BLaER1 treated with 17β-estradiol and CSF1 and Interleukin-3, amounts not matched to agents 10 nM and 100 nM (cell line): ENCODE measurements around the gene CASKIN1.
"Not testable (repeated sequence)": the region's sequence is repeated elsewhere in the genome, so short reads cannot be mapped to it uniquely, and the experiment has no call there.

Experiments used
- H3K27ac ChIP-seq, 11 experiments: shearing (Covaris generic); formaldehyde crosslinking; 2 replicates each; pipeline ENCODE4 v1.8.1; 2022
- H3K27me3 ChIP-seq, 11 experiments: shearing (Covaris generic); formaldehyde crosslinking; 2 replicates each; pipeline ENCODE4 v1.8.1; 2022
- H3K36me3 ChIP-seq, 11 experiments: shearing (Covaris generic); formaldehyde crosslinking; 2 replicates each; pipeline ENCODE4 v1.8.1; 2022
- H3K4me1 ChIP-seq, 10 experiments: shearing (Covaris generic); formaldehyde crosslinking; 2 replicates each; pipeline ENCODE4 v1.8.1; 2022
- H3K4me2 ChIP-seq, 11 experiments: shearing (Covaris generic); formaldehyde crosslinking; 2 replicates each; pipeline ENCODE4 v1.8.1; 2022
- H3K4me3 ChIP-seq, 10 experiments: shearing (Covaris generic); formaldehyde crosslinking; 2 replicates each; pipeline ENCODE4 v1.8.1; 2022
- H3K9ac ChIP-seq, 11 experiments: shearing (Covaris generic); formaldehyde crosslinking; 2 replicates each; pipeline ENCODE4 v1.8.1; 2022
- H3K9me3 ChIP-seq, 11 experiments: shearing (Covaris generic); formaldehyde crosslinking; replicated peaks in 1 of 11; 2 replicates each; pipeline ENCODE4 v1.8.1; 2022
- H4K20me1 ChIP-seq, 11 experiments: shearing (Covaris generic); formaldehyde crosslinking; 2 replicates each; pipeline ENCODE4 v1.8.1; 2022
- Cebpa-rat ChIP-seq, 11 experiments: shearing (Covaris generic); IDR thresholded peaks; 2 replicates each; pipeline ENCODE4 v1.8.1; 2022

CASKIN1 gene

DNA sequence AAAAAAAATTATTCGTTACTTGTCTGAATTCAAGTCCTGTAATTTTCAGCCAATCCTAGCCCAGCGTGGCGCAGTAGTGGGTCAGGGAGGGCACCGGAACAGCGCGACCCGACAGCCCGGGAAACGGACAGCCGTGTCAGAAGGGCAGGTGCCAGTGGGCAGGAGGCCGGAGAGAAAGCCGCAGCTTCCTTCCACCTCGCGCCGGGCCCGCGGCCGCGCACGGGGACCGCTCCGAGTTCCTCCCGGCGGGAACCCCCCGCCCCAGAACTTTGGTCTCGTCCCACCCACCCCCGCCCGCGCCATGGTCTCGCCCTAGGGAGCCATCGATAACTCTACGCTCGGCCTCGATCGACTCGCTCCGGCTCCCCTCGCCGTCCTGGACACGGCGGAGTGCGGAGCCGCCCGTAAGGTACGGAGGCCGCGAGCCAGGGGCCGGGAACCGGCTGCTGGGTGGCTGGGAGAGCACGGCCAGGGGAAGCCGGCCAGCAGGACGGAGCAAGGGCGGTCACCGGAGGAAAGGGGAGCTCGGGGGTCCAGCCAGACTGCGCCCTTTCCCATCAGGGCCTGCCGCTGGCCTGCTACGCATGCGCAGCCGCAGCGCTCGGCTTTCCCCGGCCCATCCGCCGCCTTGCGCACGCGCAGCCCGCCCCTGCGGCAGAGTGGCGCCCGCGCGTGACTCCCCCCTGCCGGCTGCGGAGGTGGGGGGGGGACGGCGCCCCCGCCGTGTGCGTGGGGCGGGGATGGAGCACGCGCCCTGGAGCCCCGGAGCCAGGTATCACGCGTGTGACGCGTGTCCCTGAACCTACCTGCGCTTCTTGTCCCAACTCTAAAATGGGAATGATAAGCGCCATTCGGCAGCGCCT lies 8.9 kb upstream of the CASKIN1 start, which contains the start of gene MLST8:
Gene MLST8, plus strand, starts transcription at position 351 of the 863 bp plus-strand sequence. CDS start 632 bp downstream, outside the sequence.
- Histone ChIP-seq H3K36me3 (peaks cover 31 to 38% (median 37%) of the 10 kb centered on the region in 11 experiments), H3K4me1 (peaks cover 27 to 33% (median 31%) of the 10 kb centered on the region in 10 experiments), H3K4me3 (peak within 1 kb of the TSS; percentile 62 to 86 (median 72)), H3K9ac (peak within 1 kb of the TSS; percentile 90 to 99 (median 95)), H4K20me1 (peaks cover 0 to 37% (median 7%) of the 10 kb centered on the region in 11 experiments; a peak in 11 of 22 replicates), H3K27me3 (peaks cover 0 to 21% (median 8%) of the 10 kb centered on the region in 11 experiments; a peak in 17 of 22 replicates), H3K9me3 (no peaks in the 10 kb centered on the region), H3K27ac (peak within 1 kb of the TSS; percentile 87 to 99 (median 96)), H3K4me2 (peak within 1 kb of the TSS; percentile 95 to 100 (median 97))
- TF ChIP-seq Cebpa-rat (IDR thresholded peaks at IDR 0.05), result no peak

DNA sequence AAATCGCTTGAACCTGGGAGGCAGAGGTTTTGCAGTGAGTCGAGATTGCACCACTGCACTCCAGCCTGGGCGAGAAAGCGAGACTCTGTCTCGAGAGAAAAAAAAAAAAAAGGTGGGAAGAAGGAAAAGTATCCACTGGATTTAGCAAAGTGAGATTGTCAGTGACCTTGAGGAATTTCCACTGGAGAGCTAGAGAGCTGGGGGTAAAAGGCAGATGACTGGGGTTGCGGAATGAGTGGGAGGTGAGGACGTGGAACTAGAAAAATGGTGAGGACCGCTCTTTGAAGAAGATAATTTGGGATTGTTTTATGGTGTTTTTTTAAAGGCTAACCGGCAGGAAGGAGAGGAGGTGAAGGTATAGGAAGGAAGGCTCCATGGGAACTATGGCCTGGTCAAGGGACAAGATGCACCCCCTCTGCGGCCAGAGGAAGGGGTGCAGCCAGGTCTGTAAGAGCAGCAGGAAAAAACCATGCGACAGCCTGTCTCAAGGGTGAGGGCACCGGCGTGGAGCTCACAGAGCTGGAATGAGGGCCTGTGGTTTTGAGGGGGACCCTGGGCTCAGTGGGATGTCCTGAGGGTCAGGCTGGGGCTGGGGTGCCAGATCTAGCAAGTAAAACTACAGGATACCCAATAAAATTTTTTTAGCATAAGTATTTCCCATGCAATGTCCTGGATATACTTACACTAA lies 8.2 kb upstream of the CASKIN1 start:
- no peak for TF ChIP-seq Cebpa-rat (IDR thresholded peaks at IDR 0.05)
- no peaks in the 10 kb centered on the region for H3K9me3 ChIP-seq
- H3K36me3 ChIP-seq, result peaks cover 28 to 30% (median 29%) of the 10 kb centered on the region in 11 experiments
- H3K9ac ChIP-seq, result peak overlapping the region; percentile 90 to 99 (median 95)
- H3K4me1 ChIP-seq, result peaks cover 27 to 33% (median 31%) of the 10 kb centered on the region in 10 experiments
- peaks cover 6 to 29% (median 15%) of the 10 kb centered on the region in 11 experiments for H3K27me3 ChIP-seq
- peak overlapping the region; percentile 82 to 99 (median 89) for H3K4me2 ChIP-seq
- peaks cover 0 to 35% (median 6%) of the 10 kb centered on the region in 11 experiments; a peak in 11 of 22 replicates for H4K20me1 ChIP-seq
- peak overlapping the region; percentile 87 to 99 (median 96) for H3K27ac ChIP-seq
- peak overlapping the region; percentile 62 to 86 (median 72) for H3K4me3 ChIP-seq

DNA sequence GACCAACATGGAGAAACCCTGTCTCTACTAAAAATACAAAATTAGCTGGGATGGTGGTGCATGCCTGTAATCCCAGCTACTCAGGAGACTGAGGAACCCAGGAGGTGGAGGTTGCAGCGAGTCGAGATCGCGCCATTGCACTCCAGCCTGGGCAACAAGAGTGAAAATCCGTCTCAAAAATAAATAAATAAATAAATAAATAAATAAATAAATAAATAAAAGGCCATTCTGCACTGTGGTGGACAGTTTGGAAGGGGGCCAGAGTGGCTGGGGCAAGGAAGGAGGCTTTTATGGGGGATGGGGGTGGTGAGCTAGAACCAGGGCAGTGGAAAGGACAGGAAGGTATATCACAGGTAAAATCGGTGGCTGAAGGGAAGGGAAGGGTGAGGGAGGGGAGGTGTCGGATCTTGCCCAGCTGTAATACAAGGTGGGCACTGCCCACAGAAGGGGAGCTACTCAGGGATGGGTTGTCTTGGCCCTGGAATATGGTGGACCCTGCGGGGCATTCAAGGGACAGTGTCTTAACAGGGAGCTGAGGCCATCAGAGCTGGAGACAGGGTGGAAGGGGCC lies 6.8 kb upstream of the CASKIN1 start:
- H3K9ac ChIP-seq, H3K4me2 ChIP-seq, H3K27ac ChIP-seq, H3K4me3 ChIP-seq, H3K9me3 ChIP-seq: not testable (repeated sequence)
- H3K27me3 ChIP-seq, result peaks cover 20 to 42% (median 29%) of the 10 kb centered on the region in 11 experiments
- peaks cover 0 to 25% (median 0%) of the 10 kb centered on the region in 11 experiments; a peak in 7 of 22 replicates for H4K20me1 ChIP-seq
- peaks cover 14 to 16% (median 16%) of the 10 kb centered on the region in 11 experiments for H3K36me3 ChIP-seq
- H3K4me1 ChIP-seq, result peaks cover 27 to 33% (median 31%) of the 10 kb centered on the region in 10 experiments

DNA sequence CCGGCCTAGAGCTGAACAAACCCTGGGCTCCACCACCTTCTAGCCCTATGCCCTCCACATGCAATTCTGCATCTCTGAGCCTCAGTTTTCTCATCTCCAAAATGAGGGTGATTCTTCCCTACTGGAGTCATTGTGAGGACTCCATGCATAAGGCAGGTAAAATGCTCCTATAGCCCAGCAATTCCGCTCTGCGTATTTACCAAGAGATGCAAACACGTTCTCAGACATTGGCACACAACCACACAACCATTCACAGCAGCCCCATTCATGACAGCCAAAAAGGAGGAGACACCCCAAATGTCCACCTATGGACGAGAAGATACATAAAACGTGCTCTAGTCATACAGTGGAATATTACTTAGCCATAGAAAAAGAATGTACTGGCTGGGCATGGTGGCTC lies 3.9 kb upstream of the CASKIN1 start:
- peaks cover 0 to 28% (median 5%) of the 10 kb centered on the region in 11 experiments; a peak in 17 of 22 replicates for H4K20me1 ChIP-seq
- H3K36me3 ChIP-seq, result no peaks in the 10 kb centered on the region
- no peak overlapping the region for H3K4me2 ChIP-seq
- H3K4me1 ChIP-seq, result peaks cover 12 to 18% (median 15%) of the 10 kb centered on the region in 10 experiments
- no peaks in the 10 kb centered on the region for H3K9me3 ChIP-seq
- no peak overlapping the region for H3K4me3 ChIP-seq
- TF ChIP-seq Cebpa-rat (IDR thresholded peaks at IDR 0.05), result no peak
- H3K27me3 ChIP-seq, result peaks cover 46 to 70% (median 58%) of the 10 kb centered on the region in 11 experiments
- H3K9ac ChIP-seq, result no peak overlapping the region
- H3K27ac ChIP-seq, result no peak overlapping the region

DNA sequence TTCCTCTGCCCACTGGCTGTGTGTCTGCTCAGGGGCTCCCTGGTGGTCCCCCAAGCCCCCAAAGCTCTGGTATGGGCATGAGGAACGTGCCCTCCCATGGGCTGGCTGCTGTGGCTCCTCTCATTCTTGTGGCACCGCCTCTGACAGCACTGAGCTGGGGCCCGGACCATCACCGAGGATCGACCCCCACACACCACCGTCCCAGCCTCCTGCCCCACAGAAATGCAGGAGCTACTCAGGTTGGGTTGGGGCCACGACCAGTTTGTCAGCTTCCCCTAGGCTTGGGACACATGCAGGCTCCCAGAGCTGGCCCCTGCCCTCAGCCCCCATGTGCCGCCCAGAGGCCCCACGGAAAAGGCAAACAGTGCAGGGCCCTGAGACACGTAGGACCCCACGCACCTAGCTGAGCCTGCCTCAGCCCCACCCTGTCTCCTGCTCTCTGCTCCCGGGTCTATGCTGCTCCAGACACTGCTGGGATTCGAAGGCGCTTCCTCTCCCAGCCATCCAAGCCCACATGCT lies 3.3 kb upstream of the CASKIN1 start:
- Histone ChIP-seq H3K36me3 (no peaks in the 10 kb centered on the region), H3K4me2 (no peak overlapping the region), H3K9me3 (no peaks in the 10 kb centered on the region), H3K27me3 (peaks cover 52 to 76% (median 64%) of the 10 kb centered on the region in 11 experiments), H3K9ac (no peak overlapping the region), H3K4me3 (no peak overlapping the region), H3K4me1 (peaks cover 15 to 22% (median 18%) of the 10 kb centered on the region in 10 experiments), H3K27ac (no peak overlapping the region), H4K20me1 (peaks cover 0 to 34% (median 12%) of the 10 kb centered on the region in 11 experiments; a peak in 17 of 22 replicates)
- no peak for TF ChIP-seq Cebpa-rat (IDR thresholded peaks at IDR 0.05)

DNA sequence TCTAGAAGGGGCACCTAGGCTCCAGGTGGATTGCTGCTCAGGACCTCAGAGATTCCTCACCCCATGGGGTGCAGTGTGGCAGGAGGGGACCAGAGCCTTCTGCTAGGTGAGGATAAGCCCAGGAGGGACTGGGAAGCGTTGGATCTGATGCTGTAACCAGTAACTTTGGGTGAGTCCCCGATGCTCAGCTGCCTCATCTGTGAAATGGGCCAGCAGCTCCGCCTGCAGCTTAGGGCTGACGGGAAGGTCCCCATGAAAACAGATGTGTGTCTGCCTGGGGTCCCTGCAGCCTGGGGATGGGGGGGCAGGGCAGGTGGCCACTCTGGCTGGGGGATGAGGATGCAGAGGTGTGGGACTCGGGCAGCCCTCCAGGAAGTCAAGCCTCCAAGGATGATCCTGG lies 2.7 kb upstream of the CASKIN1 start:
- Histone ChIP-seq H3K4me3 (no peak overlapping the region), H3K4me2 (no peak overlapping the region), H3K36me3 (no peaks in the 10 kb centered on the region), H3K27ac (no peak overlapping the region), H3K27me3 (peaks cover 58 to 82% (median 70%) of the 10 kb centered on the region in 11 experiments), H4K20me1 (peaks cover 0 to 40% (median 17%) of the 10 kb centered on the region in 11 experiments; a peak in 17 of 22 replicates), H3K9me3 (no peaks in the 10 kb centered on the region), H3K9ac (no peak overlapping the region), H3K4me1 (peaks cover 10 to 22% (median 16%) of the 10 kb centered on the region in 10 experiments; a peak in 17 of 20 replicates)
- TF ChIP-seq Cebpa-rat (IDR thresholded peaks at IDR 0.05), result no peak

DNA sequence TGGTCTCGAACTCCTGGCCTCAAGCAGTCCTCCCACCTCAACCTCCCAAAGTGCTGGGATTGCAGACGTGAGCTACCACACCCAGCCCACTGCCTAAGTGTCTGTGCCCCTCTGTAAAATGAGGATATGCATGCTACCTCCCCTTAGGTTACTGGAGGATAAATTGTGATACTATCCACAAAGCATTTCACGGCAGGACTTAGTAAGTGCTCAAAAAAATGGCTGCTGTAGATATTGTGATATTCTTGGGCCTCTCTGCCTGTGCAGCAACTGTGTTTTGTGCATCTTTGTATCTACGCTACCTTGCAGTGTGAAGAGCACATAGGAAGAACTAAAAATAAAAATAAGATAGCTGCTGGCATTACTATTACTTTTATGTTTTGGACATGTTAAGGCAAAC lies 1.9 kb upstream of the CASKIN1 start:
- no peak for TF ChIP-seq Cebpa-rat (IDR thresholded peaks at IDR 0.05)
- Histone ChIP-seq H3K4me1 (peaks cover 10 to 26% (median 16%) of the 10 kb centered on the region in 10 experiments; a peak in 17 of 20 replicates), H3K4me3 (no peak overlapping the region), H3K4me2 (no peak overlapping the region), H3K9ac (no peak overlapping the region), H3K9me3 (no peaks in the 10 kb centered on the region), H3K27me3 (peaks cover 66 to 90% (median 78%) of the 10 kb centered on the region in 11 experiments), H3K36me3 (no peaks in the 10 kb centered on the region), H4K20me1 (peaks cover 0 to 44% (median 20%) of the 10 kb centered on the region in 11 experiments; a peak in 17 of 22 replicates), H3K27ac (no peak overlapping the region)

DNA sequence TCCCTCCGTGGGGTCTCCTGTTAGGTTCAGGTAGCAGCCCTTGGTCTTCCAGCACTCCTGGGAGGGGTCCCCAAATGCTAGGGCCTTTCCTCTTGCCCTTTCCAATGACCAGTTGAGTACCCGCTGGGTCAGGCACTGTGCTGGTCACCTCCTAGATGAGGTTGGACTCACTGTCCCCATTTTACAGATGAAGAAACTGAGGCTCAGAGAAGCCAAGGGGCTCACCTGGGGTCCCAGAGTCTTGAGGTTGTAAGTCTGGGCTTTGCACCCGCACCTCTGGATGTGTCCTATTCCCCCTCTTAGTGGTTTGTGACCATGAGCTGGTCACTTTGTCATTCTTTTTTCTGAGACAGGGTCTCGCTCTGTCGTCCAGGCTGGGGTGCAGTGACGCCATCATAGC lies 1.4 kb upstream of the CASKIN1 start:
- Histone ChIP-seq H3K4me1 (peaks cover 10 to 26% (median 16%) of the 10 kb centered on the region in 10 experiments; a peak in 17 of 20 replicates), H3K9ac (no peak overlapping the region), H3K4me2 (no peak overlapping the region), H4K20me1 (peaks cover 0 to 44% (median 20%) of the 10 kb centered on the region in 11 experiments; a peak in 17 of 22 replicates), H3K27me3 (peaks cover 67 to 91% (median 79%) of the 10 kb centered on the region in 11 experiments), H3K27ac (no peak overlapping the region), H3K9me3 (no peaks in the 10 kb centered on the region), H3K4me3 (no peak overlapping the region), H3K36me3 (no peaks in the 10 kb centered on the region)
- no peak for TF ChIP-seq Cebpa-rat (IDR thresholded peaks at IDR 0.05)
